ENCODE data around the gene DEPDC4. TPM values are rescaled to one million over a fixed set of nuclear protein-coding genes. Genes with fewer than 3 reads are reported as not detected.
A peak's percentile ranks its signal among the peaks of the same experiment; 100 is the strongest.
"Not testable (repeated sequence)": the region's sequence is repeated elsewhere in the genome, so short reads cannot be mapped to it uniquely, and the experiment has no call there.

DEPDC4 gene
- total and polyA plus RNA-seq, 3 donors from 2014 or later: 5.0 to 8.0 (median 6.7) TPM

DNA sequence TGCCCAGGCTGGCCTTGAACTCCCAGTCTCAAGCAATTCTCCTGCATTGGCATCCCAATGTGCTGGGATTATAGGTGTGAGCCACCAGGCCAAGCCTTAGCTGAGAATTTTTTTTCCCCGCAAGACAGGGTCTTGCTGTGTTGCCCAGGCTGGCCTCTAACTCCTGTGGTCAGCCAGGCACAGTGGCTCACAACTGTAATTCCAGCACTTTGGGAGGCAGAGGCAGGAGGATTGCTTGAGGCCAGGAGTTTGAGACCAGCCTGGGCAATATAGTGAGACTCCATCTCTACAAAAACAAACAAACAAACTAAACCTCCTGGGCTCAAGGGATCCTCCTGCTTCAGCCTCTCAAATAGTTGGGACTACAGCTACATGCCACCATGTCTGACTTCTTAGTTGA is 27.3 kb downstream of the DEPDC4 start:
- TF ChIP-seq POLR2A (IDR thresholded peaks at IDR 0.05): no peak
- TF ChIP-seq, protein P1, sequence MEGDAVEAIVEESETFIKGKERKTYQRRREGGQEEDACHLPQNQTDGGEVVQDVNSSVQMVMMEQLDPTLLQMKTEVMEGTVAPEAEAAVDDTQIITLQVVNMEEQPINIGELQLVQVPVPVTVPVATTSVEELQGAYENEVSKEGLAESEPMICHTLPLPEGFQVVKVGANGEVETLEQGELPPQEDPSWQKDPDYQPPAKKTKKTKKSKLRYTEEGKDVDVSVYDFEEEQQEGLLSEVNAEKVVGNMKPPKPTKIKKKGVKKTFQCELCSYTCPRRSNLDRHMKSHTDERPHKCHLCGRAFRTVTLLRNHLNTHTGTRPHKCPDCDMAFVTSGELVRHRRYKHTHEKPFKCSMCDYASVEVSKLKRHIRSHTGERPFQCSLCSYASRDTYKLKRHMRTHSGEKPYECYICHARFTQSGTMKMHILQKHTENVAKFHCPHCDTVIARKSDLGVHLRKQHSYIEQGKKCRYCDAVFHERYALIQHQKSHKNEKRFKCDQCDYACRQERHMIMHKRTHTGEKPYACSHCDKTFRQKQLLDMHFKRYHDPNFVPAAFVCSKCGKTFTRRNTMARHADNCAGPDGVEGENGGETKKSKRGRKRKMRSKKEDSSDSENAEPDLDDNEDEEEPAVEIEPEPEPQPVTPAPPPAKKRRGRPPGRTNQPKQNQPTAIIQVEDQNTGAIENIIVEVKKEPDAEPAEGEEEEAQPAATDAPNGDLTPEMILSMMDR (IDR thresholded peaks at IDR 0.05): no peak
- H3K4me3 ChIP-seq: no peak overlapping the region
- H3K27me3 ChIP-seq: no peaks in the 10 kb centered on the region
- H3K4me1 ChIP-seq: no peaks in the 10 kb centered on the region
- intact Hi-C loops (cut with DNase I; ENCODE audit: low total_unique reads): no loop called here
- WGBS, 2 donors: 94 to 100% methylated on average over 1 of the region's 1 CpG
- no peak for DNase-seq
- H3K9me3 ChIP-seq: no peaks in the 10 kb centered on the region
- no peak overlapping the region for H3K27ac ChIP-seq
- H3K36me3 ChIP-seq (ENCODE audit: low read depth, missing control alignments): no peaks in the 10 kb centered on the region

DNA sequence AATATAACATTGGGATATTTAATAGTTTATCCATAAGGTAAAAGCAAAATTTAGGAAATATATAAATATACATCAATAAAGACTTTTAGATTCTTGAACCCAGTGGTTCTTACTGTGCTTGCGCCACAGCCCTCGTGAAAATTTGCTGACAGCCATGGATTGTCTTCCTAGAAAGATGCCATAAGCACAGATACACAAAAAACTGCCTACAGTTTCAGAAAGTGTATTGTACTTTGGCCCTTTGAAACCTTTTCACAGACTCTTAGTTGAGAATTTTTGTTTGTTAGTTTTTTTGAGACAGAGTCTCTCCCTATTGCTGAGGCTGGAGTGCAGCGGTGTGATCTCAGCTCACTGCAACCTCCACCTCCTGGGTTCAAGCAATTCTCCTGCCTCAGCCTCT is 28.1 kb downstream of the DEPDC4 start:
- no peak for DNase-seq
- intact Hi-C loops (cut with DNase I; ENCODE audit: low total_unique reads): no loop called here
- Histone ChIP-seq H3K4me3 (no peak overlapping the region), H3K9me3 (no peaks in the 10 kb centered on the region), H3K4me1 (no peaks in the 10 kb centered on the region), H3K27me3 (no peaks in the 10 kb centered on the region), H3K27ac (no peak overlapping the region), H3K36me3 (ENCODE audit: low read depth, missing control alignments) (no peaks in the 10 kb centered on the region)
- 94 to 97% methylated on average over 3 of the region's 3 CpGs for WGBS, 2 donors
- TF ChIP-seq POLR2A (IDR thresholded peaks at IDR 0.05): no peak

DNA sequence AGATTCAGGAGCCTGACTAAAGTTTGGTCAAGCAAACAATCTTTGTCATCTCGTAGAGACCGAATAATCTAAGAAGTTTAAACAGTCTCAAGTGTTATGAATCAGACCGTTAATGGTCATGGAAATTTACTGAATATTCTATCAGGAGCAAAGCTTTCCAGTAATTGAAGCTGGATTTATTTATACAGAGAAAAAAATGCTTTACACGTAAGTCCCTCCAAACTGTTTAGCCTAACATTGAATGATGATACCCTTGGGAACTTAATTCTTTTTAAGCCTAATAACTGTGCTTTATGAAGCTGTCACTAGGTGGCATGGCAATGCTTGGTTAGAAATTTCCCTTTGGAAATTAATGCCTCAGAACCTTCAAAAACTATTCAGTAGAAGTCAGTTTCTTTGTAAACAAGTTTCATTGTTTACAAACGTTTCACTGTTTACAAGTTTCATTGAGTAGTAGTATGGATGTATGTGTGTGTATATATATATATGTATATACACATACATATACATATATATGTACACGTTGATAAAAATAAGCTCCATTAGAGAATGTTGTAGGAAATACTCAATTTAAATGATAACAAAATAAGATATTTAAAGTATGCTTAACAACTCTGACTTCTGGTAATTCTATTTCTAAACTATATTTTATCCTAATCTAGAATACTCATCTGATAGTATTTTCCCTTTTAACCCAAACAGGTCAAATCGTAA is 32.1 kb downstream of the DEPDC4 start:
- intact Hi-C loops (cut with DNase I; ENCODE audit: low total_unique reads): no loop called here
- WGBS, 2 donors: 44 to 49% methylated on average over 7 of the region's 7 CpGs
- DNase-seq: no peak

DNA sequence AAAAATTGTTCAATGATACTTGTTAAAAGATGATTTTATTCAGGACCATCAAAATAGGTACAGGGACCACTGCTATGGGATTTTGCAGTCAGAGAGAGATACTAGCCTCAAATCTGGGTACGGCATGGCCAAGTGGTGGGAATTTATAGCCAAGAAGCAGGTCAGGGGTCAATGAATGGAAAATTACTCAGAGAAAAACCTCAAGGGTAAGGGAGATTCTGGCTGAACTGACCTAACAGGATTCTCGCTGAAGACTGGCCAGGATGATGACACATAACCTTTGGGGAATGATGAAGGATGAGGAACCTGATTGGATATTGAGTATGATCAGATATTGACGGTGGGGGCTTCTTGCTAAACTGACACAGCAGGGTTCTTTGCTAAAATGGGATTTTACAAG is 32.7 kb downstream of the DEPDC4 start:
- Histone ChIP-seq H3K4me1 (no peaks in the 10 kb centered on the region), H3K4me3 (no peak overlapping the region), H3K36me3 (ENCODE audit: low read depth, missing control alignments) (no peaks in the 10 kb centered on the region), H3K27ac (no peak overlapping the region), H3K27me3 (no peaks in the 10 kb centered on the region), H3K9me3 (no peaks in the 10 kb centered on the region)
- 38 to 45% methylated on average over 3 of the region's 3 CpGs for WGBS, 2 donors
- no peak for DNase-seq
- no peak for TF ChIP-seq POLR2A (IDR thresholded peaks at IDR 0.05)
- TF ChIP-seq, protein P1 (IDR thresholded peaks at IDR 0.05): no peak
- intact Hi-C loops (cut with DNase I; ENCODE audit: low total_unique reads): no loop called here

More for the DNA sequence above, 32.1 kb downstream of the DEPDC4 start:
- H3K36me3 ChIP-seq (ENCODE audit: low read depth, missing control alignments): no peaks in the 10 kb centered on the region
- no peaks in the 10 kb centered on the region for H3K4me1 ChIP-seq
- H3K27ac ChIP-seq: no peak overlapping the region
- H3K9me3 ChIP-seq: no peaks in the 10 kb centered on the region
- H3K4me3 ChIP-seq: no peak overlapping the region
- no peaks in the 10 kb centered on the region for H3K27me3 ChIP-seq
- TF ChIP-seq, protein P1 (IDR thresholded peaks at IDR 0.05): peak; percentile 33 to 57 (median 54)
- no peak for TF ChIP-seq POLR2A (IDR thresholded peaks at IDR 0.05)

DNA sequence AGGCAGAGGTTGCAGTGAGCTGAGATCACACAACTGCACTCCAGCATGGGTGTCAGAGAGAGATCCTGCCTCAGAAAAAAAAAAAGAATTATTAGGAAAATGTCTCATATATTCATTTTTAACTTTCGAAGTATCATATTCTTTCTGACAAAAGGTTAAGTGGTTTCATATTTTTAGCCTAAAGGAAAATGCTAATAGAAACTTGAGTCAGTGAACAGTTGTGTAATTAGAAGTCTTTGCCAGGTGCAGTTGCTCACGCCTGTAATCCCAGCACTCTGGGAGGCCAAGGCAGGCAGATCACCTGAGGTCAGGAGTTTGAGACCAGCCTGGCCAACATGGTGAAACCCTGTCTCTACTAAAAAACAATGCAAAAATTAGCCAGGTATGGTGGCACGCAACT is 35.0 kb downstream of the DEPDC4 start:
- H3K36me3 ChIP-seq (ENCODE audit: low read depth, missing control alignments); H3K4me1 ChIP-seq; H3K9me3 ChIP-seq; H3K27ac ChIP-seq; intact Hi-C loops (cut with DNase I; ENCODE audit: low total_unique reads); H3K4me3 ChIP-seq; DNase-seq; H3K27me3 ChIP-seq: not testable (repeated sequence)
- 74 to 79% methylated on average over 3 of the region's 3 CpGs for WGBS, 2 donors

DNA sequence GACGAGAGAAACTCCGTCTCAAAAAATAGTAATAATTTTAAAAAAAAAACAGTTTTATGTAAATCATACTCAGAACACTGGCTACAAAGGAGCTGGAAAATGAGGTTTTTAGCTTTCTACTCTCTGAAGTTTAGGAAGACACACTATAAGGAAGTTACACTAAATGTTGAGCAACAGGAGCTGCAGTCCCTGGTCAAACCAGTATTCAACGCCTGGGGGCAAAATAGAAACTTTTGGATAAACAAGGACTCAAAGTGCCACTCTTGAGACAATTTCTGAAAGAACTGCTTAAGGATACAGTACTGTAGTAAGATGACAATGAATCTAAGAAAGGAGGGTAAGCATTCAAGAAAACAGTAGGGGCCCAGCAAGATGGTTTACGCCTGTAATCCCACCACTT is 37.0 kb downstream of the DEPDC4 start:
- Histone ChIP-seq H3K4me3 (no peak overlapping the region), H3K27me3 (no peaks in the 10 kb centered on the region), H3K36me3 (ENCODE audit: low read depth, missing control alignments) (no peaks in the 10 kb centered on the region), H3K9me3 (no peaks in the 10 kb centered on the region), H3K4me1 (no peaks in the 10 kb centered on the region), H3K27ac (no peak overlapping the region)
- intact Hi-C loops (cut with DNase I; ENCODE audit: low total_unique reads): no loop called here
- TF ChIP-seq, protein P1 (IDR thresholded peaks at IDR 0.05): no peak
- TF ChIP-seq POLR2A (IDR thresholded peaks at IDR 0.05): no peak
- 91 to 92% methylated on average over 4 of the region's 4 CpGs for WGBS, 2 donors
- no peak for DNase-seq
